Rectal smooth muscle tissue (tissue), 1 donor: ENCODE results near the gene CDX2.

Experiments used
- H3K27ac ChIP-seq: one replicate; pipeline ENCODE4 v1.7.0; 2013; ENCODE audit warnings: low read depth, low read length, inconsistent platforms
- H3K27me3 ChIP-seq: one replicate; pipeline ENCODE4 v1.7.0; 2013; ENCODE audit warnings: low read length; ENCODE audit not compliant: control insufficient read depth, insufficient read depth
- H3K36me3 ChIP-seq: one replicate; pipeline ENCODE4 v1.7.0; 2013; ENCODE audit warnings: low read length; ENCODE audit not compliant: control insufficient read depth, insufficient read depth
- H3K4me1 ChIP-seq: one replicate; pipeline ENCODE4 v1.7.0; 2013; ENCODE audit warnings: low read length; ENCODE audit not compliant: control insufficient read depth, insufficient read depth
- H3K4me3 ChIP-seq: one replicate; pipeline ENCODE4 v1.7.0; 2013; ENCODE audit warnings: low read length
- H3K9ac ChIP-seq: one replicate; pipeline ENCODE4 v1.7.0; 2013; ENCODE audit warnings: low read length

The CDX2 gene

GRCh38 chr13:27956576-27957300, 12.4 kb downstream of the CDX2 start:
- Histone ChIP-seq H3K4me1 (no peaks in the 10 kb centered on the region), H3K4me3 (no peak overlapping the region), H3K27me3 (peaks cover 13% of the 10 kb centered on the region), H3K9ac (no peak overlapping the region), H3K36me3 (no peaks in the 10 kb centered on the region), H3K27ac (no peak overlapping the region)

- no peaks in the 10 kb centered on the region for H3K36me3 ChIP-seq
- H3K4me1 ChIP-seq, result no peaks in the 10 kb centered on the region
- H3K9ac ChIP-seq, result no peak overlapping the region
- no peak overlapping the region for H3K27ac ChIP-seq
- no peak overlapping the region for H3K4me3 ChIP-seq
- H3K27me3 ChIP-seq, result peaks cover 7% of the 10 kb centered on the region
Measured at GRCh38 chr13:27955014-27955591, 14.0 kb downstream of the CDX2 start.

GRCh38 chr13:27954406-27954851, 14.7 kb downstream of the CDX2 start:
- Histone ChIP-seq H3K9ac (no peak overlapping the region), H3K27me3 (peaks cover 9% of the 10 kb centered on the region), H3K36me3 (no peaks in the 10 kb centered on the region), H3K4me3 (peak overlapping the region; percentile 61), H3K27ac (no peak overlapping the region), H3K4me1 (no peaks in the 10 kb centered on the region)

DNA sequence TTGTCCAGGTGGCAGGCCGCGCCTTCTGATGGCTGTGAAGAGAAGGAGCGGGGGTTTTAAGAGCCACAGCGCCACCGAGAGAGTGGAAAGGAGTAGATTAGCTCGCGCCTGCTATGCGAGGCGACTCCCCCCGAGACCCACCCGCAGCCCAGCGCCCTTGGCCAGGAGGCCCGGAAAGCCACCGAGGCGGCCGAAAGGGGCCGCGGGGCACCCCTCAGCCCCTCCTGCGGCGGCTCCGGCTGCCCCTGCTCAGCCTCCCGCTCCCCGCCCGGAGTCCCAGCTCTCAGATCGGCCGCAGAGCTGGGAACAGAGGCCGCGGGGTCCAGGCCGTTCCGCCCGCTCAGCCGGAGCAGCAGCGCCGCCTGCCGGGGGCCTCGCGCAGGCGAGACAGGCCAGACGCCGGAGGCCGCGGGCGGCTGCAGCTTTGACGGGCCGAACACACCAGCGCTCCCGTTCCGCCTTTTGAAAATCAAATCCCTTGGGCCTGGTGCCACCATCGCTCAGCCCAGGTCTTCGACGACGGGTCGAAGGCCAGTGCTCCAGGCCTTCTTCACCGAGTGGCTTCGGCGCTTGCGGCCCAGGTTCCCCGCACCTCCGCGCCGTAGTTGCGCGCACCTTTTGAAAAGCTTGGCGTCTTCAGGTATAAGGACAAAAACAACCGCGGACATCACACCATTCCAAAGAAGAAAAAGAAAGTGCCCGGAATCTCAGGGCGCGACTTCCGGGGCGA, 15.3 kb downstream of the CDX2 start:
- Histone ChIP-seq H3K9ac (peak overlapping the region; percentile 30), H3K27me3 (peaks cover 6% of the 10 kb centered on the region), H3K36me3 (no peaks in the 10 kb centered on the region), H3K4me1 (no peaks in the 10 kb centered on the region), H3K27ac (no peak overlapping the region), H3K4me3 (peak overlapping the region; percentile 61)

DNA sequence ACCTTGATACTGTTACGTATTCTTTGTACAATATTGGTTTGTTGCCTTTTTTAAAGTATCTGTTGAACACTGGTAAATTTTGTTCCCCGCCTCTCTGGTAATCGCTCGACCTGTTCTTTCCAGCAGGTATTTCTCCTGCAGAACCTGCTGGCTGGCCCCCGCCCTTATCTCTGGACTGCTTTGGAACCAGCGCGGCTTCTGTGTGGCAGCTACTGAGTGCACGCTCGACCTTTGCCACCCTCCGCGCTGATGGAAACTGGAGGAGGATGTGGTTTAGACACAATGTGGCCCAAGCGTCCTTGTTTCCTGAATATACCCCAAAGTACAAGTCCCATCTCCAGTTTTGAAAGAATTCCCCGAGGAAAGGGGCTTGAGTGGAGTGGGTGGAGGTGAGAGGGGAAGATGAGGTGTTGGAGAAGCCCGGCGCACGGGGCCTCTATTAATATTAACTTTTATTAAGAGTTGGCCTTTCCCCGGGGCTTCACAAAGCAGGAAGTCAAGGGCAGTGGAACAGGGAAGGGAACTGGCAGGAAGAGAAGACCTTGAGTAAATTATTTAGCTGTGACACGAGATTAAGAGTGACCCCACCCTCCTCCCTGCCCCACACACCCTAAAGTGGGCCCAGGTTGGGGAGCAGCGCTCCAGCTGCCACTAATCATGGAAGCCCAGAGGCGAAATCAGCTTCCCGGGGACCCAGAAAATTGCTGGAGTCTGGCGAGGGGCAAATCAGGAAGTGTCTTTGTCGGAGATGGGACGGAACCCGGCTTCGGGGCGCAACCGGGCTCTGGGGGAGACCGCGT, 16.0 kb downstream of the CDX2 start:
- Histone ChIP-seq H3K4me1 (no peaks in the 10 kb centered on the region), H3K27me3 (peaks cover 6% of the 10 kb centered on the region), H3K36me3 (no peaks in the 10 kb centered on the region), H3K4me3 (peak overlapping the region; percentile 61), H3K9ac (no peak overlapping the region), H3K27ac (no peak overlapping the region)

DNA sequence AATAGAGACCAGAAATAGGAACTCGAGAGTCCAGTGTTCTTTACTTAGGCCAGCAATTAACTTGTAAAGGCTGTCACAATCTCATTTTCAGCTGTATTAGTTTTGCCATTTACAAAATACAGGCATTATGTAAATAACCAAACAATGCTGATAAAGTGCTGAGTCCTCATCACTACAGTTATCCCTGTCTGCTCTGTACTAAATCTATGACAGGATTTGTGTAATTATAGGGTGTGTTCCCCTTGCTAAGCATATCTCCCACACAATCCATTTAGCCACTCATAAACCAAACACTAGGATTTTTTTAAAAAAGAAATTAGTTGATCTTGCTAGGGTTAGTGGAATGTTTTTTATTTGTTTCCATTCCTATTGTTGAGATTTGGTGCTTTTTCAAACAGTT, 26.1 kb downstream of the CDX2 start:
- no peak overlapping the region for H3K9ac ChIP-seq
- H3K27ac ChIP-seq, result no peak overlapping the region
- H3K27me3 ChIP-seq, result no peaks in the 10 kb centered on the region
- H3K4me3 ChIP-seq, result no peak overlapping the region
- no peaks in the 10 kb centered on the region for H3K36me3 ChIP-seq
- H3K4me1 ChIP-seq, result no peaks in the 10 kb centered on the region

GRCh38 chr13:27933580-27934328, 35.4 kb downstream of the CDX2 start:
- Histone ChIP-seq H3K27ac (no peak overlapping the region), H3K4me3 (no peak overlapping the region), H3K4me1 (no peaks in the 10 kb centered on the region), H3K27me3 (peaks cover 18% of the 10 kb centered on the region), H3K36me3 (no peaks in the 10 kb centered on the region), H3K9ac (no peak overlapping the region)

DNA sequence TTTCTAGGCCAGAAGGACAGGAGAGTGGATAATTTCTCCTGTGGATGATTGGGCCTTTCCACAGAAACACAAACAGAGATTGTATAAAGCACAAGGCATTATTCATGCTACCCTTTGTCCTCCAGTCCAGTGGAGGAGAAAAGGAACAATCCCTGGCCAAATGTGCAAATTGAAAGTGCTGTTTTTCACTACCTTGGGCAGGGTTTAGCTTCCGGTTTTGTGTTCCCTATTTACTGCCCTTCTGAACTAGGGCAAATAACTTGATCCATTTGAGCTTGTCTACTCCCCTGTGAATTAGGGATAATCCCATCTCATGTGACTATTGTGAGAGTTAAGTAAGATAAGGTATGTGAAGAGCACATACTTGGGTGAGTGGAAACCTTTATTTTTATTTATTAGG, 36.0 kb downstream of the CDX2 start:
- Histone ChIP-seq H3K9ac (no peak overlapping the region), H3K27me3 (peaks cover 24% of the 10 kb centered on the region), H3K4me1 (no peaks in the 10 kb centered on the region), H3K27ac (no peak overlapping the region), H3K4me3 (no peak overlapping the region), H3K36me3 (no peaks in the 10 kb centered on the region)

- no peaks in the 10 kb centered on the region for H3K36me3 ChIP-seq
- no peak overlapping the region for H3K9ac ChIP-seq
- H3K4me1 ChIP-seq, result no peaks in the 10 kb centered on the region
- no peak overlapping the region for H3K27ac ChIP-seq
- peaks cover 41% of the 10 kb centered on the region for H3K27me3 ChIP-seq
- no peak overlapping the region for H3K4me3 ChIP-seq
Measured at GRCh38 chr13:27929868-27930267, 39.2 kb downstream of the CDX2 start.

DNA sequence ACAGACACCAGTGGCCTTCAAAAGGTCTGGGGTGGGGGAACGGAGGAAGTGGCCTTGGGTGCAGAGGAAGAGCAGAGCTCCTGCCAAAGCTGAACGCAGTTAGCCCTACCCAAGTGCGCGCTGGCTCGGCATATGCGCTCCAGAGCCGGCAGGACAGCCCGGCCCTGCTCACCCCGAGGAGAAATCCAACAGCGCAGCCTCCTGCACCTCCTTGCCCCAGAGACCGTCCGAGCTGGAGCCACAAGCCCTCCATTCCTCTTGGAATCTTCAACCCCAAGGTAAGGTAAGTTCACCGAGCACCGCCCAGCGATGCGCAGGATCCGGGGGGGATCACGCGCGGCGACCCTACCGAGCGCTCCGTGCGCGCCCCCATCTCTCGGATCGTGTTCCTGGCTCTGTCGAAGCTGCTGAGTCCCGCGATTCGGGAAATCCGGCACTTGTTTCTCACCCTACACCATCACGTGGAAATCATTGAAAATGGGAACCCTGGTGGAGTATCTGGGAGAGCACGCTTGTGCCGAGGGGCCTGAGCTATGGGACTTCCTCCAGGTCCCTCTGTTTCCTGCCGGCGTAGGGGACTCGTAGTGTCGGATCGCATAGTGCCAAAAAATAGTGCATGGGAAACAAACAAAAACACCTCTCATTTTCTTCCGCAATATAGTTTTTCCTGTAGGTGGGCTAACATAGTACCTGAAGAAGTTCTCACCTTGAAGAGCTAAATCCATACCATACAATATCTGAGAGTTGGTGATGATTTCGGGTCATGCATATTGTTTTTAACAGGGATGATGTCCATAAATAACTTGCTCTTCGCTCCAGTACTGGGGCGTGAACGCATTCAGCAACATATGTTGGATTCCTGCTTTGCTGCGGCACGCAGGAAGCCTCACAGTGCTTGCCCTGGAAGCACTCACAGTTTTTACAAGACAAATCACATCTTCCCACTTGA, 40.0 kb downstream of the CDX2 start:
- no peak overlapping the region for H3K9ac ChIP-seq
- H3K4me3 ChIP-seq, result no peak overlapping the region
- no peaks in the 10 kb centered on the region for H3K4me1 ChIP-seq
- H3K27ac ChIP-seq, result no peak overlapping the region
- no peaks in the 10 kb centered on the region for H3K36me3 ChIP-seq
- peaks cover 46% of the 10 kb centered on the region for H3K27me3 ChIP-seq

- Histone ChIP-seq H3K36me3 (no peaks in the 10 kb centered on the region), H3K9ac (no peak overlapping the region), H3K4me1 (no peaks in the 10 kb centered on the region), H3K27me3 (peaks cover 52% of the 10 kb centered on the region), H3K27ac (no peak overlapping the region), H3K4me3 (no peak overlapping the region)
Measured at GRCh38 chr13:27928353-27928804, 40.7 kb downstream of the CDX2 start.
